NCI-H226 (cell line): ENCODE results near the gene GRK4.
A peak's percentile ranks its signal among the peaks of the same experiment; 100 is the strongest.
"Not testable (repeated sequence)": the region's sequence is repeated elsewhere in the genome, so short reads cannot be mapped to it uniquely, and the experiment has no call there.

Experiments used
- DNase-seq: peaks from one replicate; pipeline ENCODE4 v3.0.0-alpha.2; 2015

The GRK4 gene

GRCh38 chr4:2931512-2932301, 31.7 kb upstream of the GRK4 start:
- DNase-seq = no peak

- DNase-seq = no peak
These were observed 30.9 kb upstream of the GRK4 start for GRCh38 chr4:2932321-2932950.

- no peak for DNase-seq
These were observed 30.3 kb upstream of the GRK4 start for GRCh38 chr4:2932951-2933565.

- no peak for DNase-seq
These were observed 29.8 kb upstream of the GRK4 start for GRCh38 chr4:2933566-2934076.

- DNase-seq = peak; percentile 60
These were observed 29.1 kb upstream of the GRK4 start for GRCh38 chr4:2934077-2934812.

GRCh38 chr4:2934813-2935761, 28.3 kb upstream of the GRK4 start:
- DNase-seq = peak; percentile 79

- DNase-seq = peak; percentile 96
These were observed 27.3 kb upstream of the GRK4 start for GRCh38 chr4:2935762-2936743.

- DNase-seq = peak; percentile 72
These were observed 26.6 kb upstream of the GRK4 start for GRCh38 chr4:2936773-2937145.

GRCh38 chr4:2937146-2937857, 26.1 kb upstream of the GRK4 start:
- DNase-seq = peak; percentile 80

- no peak for DNase-seq
These were observed 25.4 kb upstream of the GRK4 start for GRCh38 chr4:2937986-2938385.

GRCh38 chr4:2938411-2938810, 25.0 kb upstream of the GRK4 start:
- not testable (repeated sequence) for DNase-seq

- DNase-seq = no peak
These were observed 24.5 kb upstream of the GRK4 start for GRCh38 chr4:2938906-2939305.

GRCh38 chr4:2939383-2940243, 23.8 kb upstream of the GRK4 start:
- DNase-seq = no peak

GRCh38 chr4:2940267-2941137, 22.9 kb upstream of the GRK4 start:
- DNase-seq = no peak

GRCh38 chr4:2941138-2942036, 22.0 kb upstream of the GRK4 start:
- no peak for DNase-seq

GRCh38 chr4:2942037-2942531, 21.3 kb upstream of the GRK4 start:
- no peak for DNase-seq
